HEK293T (cell line): ENCODE results near the gene TWSG1.

Experiments
- CTCF ChIA-PET: fragments of 350-600 bp; formaldehyde crosslinking; extraction: SDS; loops from one replicate; lab custom pipeline; 2021; ENCODE audit warnings: antibody characterized with exemption, inconsistent platforms; lab: Yijun Ruan, JAX
- POLR2A ChIA-PET: fragments of 350-600 bp; formaldehyde crosslinking; extraction: SDS; loops from one replicate; lab custom pipeline; 2020; ENCODE audit warnings: antibody characterized with exemption, inconsistent platforms; lab: Yijun Ruan, JAX
- DNase-seq: peaks from one replicate; pipeline ENCODE4 v3.0.0; 2012; ENCODE audit warnings: mixed read lengths; ENCODE audit errors: extremely low spot score
- ARNT ChIP-seq: fragments of 450-650 bp; IDR thresholded peaks from 2 replicates; pipeline ENCODE4 v1.6.1; 2017; ENCODE audit warnings: mild to moderate bottlenecking
- BHLHE40 ChIP-seq: fragments of 450-650 bp; IDR thresholded peaks from 2 replicates; pipeline ENCODE4 v1.6.1; 2016; ENCODE audit warnings: mild to moderate bottlenecking, moderate library complexity, borderline replicate concordance
- CTBP1 ChIP-seq: fragments of 450-650 bp; IDR thresholded peaks from 2 replicates; pipeline ENCODE4 v1.6.1; 2016; ENCODE audit warnings: borderline replicate concordance
- ELF4 ChIP-seq: fragments of 450-650 bp; IDR thresholded peaks from 2 replicates; pipeline ENCODE4 v1.6.1; 2017; ENCODE audit warnings: antibody characterized with exemption
- FOXA1 ChIP-seq: fragments of 450-650 bp; IDR thresholded peaks from 2 replicates; pipeline ENCODE4 v1.6.1; 2016; ENCODE audit warnings: mild to moderate bottlenecking
- FOXK2 ChIP-seq: fragments of 450-650 bp; IDR thresholded peaks from 2 replicates; pipeline ENCODE4 v1.6.1; 2016; ENCODE audit warnings: mild to moderate bottlenecking
- FOXM1 ChIP-seq: fragments of 450-650 bp; IDR thresholded peaks from 2 replicates; pipeline ENCODE4 v1.6.1; 2017; ENCODE audit warnings: mild to moderate bottlenecking, borderline replicate concordance
- HDGF ChIP-seq: fragments of 450-650 bp; IDR thresholded peaks from 2 replicates; pipeline ENCODE4 v1.6.1; 2017; ENCODE audit warnings: antibody characterized with exemption, borderline replicate concordance
- L3MBTL2 ChIP-seq: fragments of 450-650 bp; conservative IDR thresholded peaks from 2 replicates; pipeline ENCODE4 v1.6.1; 2016; ENCODE audit warnings: mild to moderate bottlenecking
- LEF1 ChIP-seq: fragments of 450-650 bp; IDR thresholded peaks from 2 replicates; pipeline ENCODE4 v1.6.1; 2017; ENCODE audit warnings: mild to moderate bottlenecking, borderline replicate concordance
- NFRKB ChIP-seq: fragments of 450-650 bp; IDR thresholded peaks from 2 replicates; pipeline ENCODE4 v1.6.1; 2016; ENCODE audit warnings: mild to moderate bottlenecking, moderate library complexity
- SP1 ChIP-seq: fragments of 450-650 bp; IDR thresholded peaks from 2 replicates; pipeline ENCODE4 v1.6.1; 2017
- SUZ12 ChIP-seq: fragments of 450-650 bp; IDR thresholded peaks from 2 replicates; pipeline ENCODE4 v1.6.1; 2016; ENCODE audit warnings: mild to moderate bottlenecking
- TARDBP ChIP-seq: fragments of 450-650 bp; IDR thresholded peaks from 2 replicates; pipeline ENCODE4 v1.6.1; 2016
- ZNF384 ChIP-seq: fragments of 450-650 bp; IDR thresholded peaks from 2 replicates; pipeline ENCODE4 v1.6.1; 2016
- TF ChIP-seq, protein P1 (sequence below): fragments of 450-650 bp; IDR thresholded peaks from 2 replicates; pipeline ENCODE4 v1.6.1; 2016

TWSG1 gene

DNA sequence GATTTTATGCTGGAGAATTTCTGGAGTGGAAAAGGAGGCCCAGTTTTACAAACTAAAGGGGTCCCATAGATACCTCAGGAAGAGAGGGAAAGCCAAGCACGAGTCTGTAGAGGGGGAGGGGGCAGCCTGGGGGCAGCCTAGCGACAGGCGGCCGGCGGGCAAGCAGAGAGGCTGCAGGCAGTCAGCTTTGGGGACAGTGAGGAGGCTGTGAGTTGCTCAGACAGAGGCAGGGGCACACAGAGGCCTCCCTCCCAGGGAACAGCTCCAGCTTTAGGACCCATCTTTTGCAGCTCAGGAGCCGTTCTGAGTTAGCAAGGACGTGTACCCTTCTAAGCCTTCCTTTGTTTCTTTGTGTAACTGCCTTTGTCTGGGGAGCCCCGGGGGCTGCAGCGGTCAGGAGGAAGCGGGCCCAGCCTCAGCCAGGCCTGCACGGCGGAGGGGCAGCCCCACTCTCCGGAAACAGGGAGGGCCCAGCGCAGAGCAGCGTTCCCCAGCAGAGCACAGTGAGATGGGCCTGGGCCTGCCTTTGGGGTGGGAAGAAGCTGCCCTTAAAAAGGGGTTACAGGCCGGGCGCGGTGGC, 99.6 kb downstream of the TWSG1 start:
- POLR2A ChIA-PET: no interaction called here
- CTCF ChIA-PET: no interaction called here
- TF ChIP-seq ZNF384: no peak
- TF ChIP-seq HDGF: no peak
- TF ChIP-seq LEF1: no peak
- TF ChIP-seq NFRKB: no peak
- TF ChIP-seq FOXA1: no peak
- no peak for TF ChIP-seq FOXK2
- no peak for TF ChIP-seq FOXM1
- TF ChIP-seq, protein P1, sequence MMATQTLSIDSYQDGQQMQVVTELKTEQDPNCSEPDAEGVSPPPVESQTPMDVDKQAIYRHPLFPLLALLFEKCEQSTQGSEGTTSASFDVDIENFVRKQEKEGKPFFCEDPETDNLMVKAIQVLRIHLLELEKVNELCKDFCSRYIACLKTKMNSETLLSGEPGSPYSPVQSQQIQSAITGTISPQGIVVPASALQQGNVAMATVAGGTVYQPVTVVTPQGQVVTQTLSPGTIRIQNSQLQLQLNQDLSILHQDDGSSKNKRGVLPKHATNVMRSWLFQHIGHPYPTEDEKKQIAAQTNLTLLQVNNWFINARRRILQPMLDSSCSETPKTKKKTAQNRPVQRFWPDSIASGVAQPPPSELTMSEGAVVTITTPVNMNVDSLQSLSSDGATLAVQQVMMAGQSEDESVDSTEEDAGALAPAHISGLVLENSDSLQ: no peak
- no peak for TF ChIP-seq L3MBTL2
- no peak for TF ChIP-seq BHLHE40
- no peak for TF ChIP-seq SUZ12
- no peak for TF ChIP-seq TARDBP
- no peak for DNase-seq

DNA sequence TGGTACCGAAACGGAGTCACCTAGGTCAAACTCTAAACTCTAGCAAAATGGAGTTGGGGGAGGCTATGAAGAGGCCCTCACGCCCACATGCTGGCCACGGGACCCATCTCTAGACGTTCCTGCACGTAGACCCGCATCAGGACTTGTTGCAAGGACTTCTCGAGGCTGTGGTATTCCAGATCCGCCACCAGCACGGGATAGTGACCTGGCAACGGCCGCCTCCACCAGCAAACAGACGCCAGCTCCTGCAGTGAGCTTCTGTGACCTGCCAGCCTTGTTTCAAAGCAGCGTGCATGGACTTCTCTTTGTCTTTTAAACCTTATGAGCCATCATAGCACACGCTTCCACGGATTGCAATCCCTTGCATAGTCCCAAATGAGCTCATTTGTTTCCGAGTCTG, 100.5 kb downstream of the TWSG1 start:
- CTCF ChIA-PET: no interaction called here
- TF ChIP-seq SP1: no peak
- TF ChIP-seq BHLHE40: no peak
- TF ChIP-seq L3MBTL2: no peak
- no peak for TF ChIP-seq ARNT
- TF ChIP-seq FOXM1: no peak
- no peak for TF ChIP-seq FOXK2
- TF ChIP-seq ELF4: no peak
- no peak for DNase-seq
- POLR2A ChIA-PET: no interaction called here

DNA sequence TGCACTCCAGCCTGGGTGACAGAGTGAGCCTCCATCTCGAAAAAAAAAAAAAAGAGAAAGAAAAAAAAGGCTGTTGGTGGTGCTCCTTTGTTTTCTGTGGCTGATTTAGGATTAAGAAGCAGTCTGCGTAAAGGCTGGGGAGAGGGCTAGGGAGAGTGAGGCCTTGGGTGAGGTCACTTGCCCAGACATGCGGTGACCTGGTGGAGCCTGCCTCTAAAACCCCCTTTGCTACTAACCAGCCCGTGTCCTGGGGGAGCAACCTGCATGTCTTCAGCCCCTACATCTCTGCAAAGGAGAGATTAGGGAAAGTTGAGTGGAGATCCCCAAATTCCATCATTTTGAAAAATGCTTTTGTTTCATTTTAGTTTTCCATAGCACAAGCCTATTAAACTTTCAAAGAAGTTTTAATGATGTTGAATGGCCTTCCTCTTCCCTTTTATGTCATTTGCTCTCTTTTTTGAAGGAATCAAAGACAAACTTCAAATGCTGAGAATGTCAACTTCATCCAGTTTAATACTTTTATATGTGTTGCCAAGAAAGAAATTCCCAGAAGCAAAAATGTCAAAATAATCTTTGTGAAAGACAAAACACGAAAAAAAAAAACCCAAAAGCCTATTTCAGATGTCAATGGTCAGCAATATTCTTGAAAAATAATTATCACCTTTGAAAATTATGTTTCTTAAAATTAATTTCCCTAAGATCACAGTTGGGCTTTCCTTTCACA, 101.8 kb downstream of the TWSG1 start:
- TF ChIP-seq SP1: no peak
- ChIA-PET POLR2A (no interaction called here), CTCF (no interaction called here)
- no peak for DNase-seq

DNA sequence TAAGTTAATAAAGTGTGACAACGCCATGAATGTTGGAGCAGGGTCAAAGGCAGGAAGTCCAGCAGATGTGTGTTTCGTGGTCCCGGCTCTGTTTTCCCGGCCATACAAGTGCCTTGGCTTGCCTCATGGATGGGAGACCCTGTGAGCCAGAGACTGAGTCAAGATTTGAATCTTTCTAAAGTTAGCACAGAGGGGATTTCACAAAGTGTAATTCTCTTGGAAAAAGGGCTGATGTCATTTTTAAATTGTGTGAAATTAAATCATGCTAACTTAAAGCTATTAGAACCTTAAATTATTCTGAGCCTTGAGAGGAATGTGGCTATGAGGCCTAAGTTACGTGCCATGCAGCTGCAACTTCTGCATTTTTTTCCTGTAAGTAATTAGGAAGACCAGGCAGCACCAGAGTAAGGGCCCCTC, 102.5 kb downstream of the TWSG1 start:
- TF ChIP-seq HDGF: no peak
- TF ChIP-seq ARNT: no peak
- TF ChIP-seq SUZ12: no peak
- no peak for TF ChIP-seq BHLHE40
- no peak for TF ChIP-seq SP1
- no peak for TF ChIP-seq ELF4
- no peak for TF ChIP-seq L3MBTL2
- TF ChIP-seq, protein P1: no peak
- TF ChIP-seq FOXA1: no peak
- TF ChIP-seq TARDBP: no peak
- TF ChIP-seq FOXK2: no peak
- no peak for TF ChIP-seq FOXM1
- CTCF ChIA-PET: no interaction called here
- DNase-seq: no peak
- POLR2A ChIA-PET: no interaction called here

DNA sequence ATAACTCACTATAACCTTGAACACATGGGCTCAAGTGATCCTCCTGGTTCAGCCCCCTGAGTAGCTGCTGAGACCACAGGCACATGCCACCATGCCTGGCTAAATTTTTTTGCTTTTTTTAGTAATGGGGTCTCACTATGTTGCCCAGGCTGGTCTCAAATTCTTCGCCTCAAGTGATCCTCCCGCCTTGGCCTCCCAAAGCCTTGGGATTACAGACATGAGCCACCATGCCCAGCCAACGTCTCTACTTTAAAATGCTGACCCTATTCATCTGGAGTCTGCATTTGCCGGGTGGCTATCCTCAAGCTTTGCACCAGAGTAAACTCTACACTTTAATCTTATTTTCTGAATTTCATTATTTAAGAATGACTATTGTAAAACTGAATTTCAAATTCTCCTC, 103.1 kb downstream of the TWSG1 start:
- ChIA-PET CTCF (interaction anchor here (0.6 kb wide), 1 partner anchor 20 kb away, joined by 4 read pairs; no protein-coding TSS in a partner anchor), POLR2A (no interaction called here)
- DNase-seq: no peak
- TF ChIP-seq ZNF384 (no peak), SUZ12 (no peak), ARNT (no peak)
- TF ChIP-seq, protein P1: no peak

DNA sequence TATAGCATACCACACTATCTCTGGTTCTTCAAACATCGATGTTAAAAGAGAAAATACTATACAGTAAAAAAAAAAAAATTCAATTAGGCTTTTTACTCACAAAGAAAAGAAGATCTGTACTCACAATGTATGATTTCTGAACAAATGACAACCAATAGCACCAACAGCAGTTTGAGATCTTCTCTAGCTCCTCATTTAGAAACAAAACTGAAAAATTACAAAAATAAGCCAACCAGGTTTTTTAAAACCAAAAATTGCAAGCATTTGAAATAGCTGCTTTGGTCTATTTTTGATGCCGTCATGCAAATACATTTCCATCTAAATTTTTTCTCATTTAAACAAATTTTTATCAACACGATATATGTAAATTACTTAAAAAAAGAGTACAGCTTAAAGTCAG, 106.5 kb downstream of the TWSG1 start:
- CTCF ChIA-PET: no interaction called here
- no peak for DNase-seq
- POLR2A ChIA-PET: no interaction called here

More for the DNA sequence above, 106.5 kb downstream of the TWSG1 start:
- no peak for TF ChIP-seq FOXK2
- no peak for TF ChIP-seq LEF1
- no peak for TF ChIP-seq NFRKB
- TF ChIP-seq, protein P1: no peak
- TF ChIP-seq FOXM1: no peak
- TF ChIP-seq FOXA1: no peak
- TF ChIP-seq ARNT: no peak
- no peak for TF ChIP-seq SUZ12
- no peak for TF ChIP-seq ZNF384
- TF ChIP-seq HDGF: no peak
- TF ChIP-seq TARDBP: no peak
- no peak for TF ChIP-seq BHLHE40
- TF ChIP-seq L3MBTL2: no peak
- no peak for TF ChIP-seq ELF4
- no peak for TF ChIP-seq SP1
- no peak for TF ChIP-seq CTBP1
